ENCODE data around the gene CMKLR1.

CMKLR1 gene, protein sequence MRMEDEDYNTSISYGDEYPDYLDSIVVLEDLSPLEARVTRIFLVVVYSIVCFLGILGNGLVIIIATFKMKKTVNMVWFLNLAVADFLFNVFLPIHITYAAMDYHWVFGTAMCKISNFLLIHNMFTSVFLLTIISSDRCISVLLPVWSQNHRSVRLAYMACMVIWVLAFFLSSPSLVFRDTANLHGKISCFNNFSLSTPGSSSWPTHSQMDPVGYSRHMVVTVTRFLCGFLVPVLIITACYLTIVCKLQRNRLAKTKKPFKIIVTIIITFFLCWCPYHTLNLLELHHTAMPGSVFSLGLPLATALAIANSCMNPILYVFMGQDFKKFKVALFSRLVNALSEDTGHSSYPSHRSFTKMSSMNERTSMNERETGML

DNA sequence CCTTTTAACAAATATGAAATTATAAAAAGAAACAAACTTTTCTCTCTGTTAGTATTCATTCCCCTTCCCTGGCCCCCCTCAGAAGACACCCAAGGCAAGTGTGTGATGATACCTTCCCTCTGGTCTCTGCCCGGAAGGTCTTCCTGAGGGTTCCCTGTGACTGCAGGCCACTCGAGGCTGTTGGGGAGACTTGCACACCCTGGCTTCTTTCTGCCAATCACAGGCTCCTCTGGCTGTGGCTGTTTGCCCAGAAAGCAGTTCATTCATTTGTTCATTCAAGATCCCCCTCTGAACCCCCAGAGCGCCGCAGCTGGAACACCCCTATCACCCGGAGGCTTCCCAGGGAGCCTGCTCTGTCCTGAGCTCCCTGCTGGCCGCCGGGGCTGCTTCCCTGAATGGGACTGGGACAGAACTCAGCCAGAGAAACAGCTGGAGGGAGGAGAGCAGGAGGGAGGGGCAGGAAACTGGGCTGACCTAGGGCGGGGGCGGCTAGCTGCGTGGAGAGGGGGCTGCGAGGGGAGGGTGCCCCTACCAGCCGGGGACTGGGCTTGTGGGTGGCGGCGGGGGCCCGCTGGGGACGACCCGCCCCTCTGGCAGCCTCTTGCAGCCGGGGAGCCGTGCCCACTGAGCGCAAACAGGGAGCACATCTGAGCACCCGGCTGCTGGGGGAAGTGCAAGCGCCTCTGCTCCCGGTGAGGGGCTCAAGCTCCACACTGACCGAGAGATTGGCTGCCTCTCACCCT, at the start of gene CMKLR1:
Gene CMKLR1 (minus strand): TSS at position 397 of the 743 bp plus-strand sequence. CDS start 45,720 bp downstream, outside the sequence.
- no peak for DNase-seq

DNA sequence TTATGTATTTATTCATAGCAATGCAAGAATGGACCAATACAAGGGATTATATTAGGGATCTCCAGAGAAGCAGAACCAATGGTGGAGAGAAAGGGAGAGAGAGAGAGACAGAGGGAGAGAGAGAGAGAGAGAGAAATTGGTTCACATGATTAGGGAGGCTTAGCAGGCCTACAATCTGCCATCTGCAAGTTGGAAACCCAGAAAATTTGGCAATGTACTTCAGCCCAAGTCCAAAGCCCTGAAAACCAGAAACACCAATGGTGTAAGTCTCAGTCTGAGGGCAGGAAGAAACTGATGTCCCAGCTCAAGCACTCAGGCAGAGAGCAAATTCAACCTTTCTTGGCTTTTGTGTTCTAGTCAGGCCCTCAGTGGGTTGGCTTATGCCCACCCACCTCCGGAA, 48.7 kb upstream of the CMKLR1 start:
- no peak for DNase-seq

DNA sequence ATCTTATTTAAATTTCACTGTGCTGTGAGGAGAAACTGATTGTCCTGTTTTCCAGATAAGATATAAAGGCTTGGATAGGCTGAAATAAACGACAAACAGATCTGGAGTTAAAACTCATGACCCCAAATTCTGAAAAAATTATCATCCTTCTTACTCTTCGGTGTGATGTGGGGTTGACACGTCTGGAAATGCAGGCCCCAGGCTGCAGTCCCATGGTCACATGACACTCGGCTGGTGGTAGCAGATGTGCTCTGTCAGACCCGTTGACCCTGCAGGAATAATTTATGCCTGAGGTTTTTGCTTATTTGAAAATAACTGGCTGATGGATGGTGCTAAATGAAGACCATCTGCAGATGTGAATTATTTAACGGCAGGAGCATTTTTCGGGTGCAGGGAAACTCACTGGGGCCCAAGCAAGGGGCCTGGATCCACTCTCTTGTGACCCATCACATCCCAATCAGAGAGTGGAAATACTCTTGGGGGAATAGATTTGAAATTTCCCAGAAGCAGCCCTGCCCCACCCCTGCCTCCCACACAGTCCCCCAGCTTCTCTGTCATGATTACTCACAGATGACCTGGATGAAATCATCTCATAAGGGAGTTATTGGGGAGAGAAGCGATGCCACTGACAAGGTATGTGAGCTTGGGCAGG, 47.7 kb upstream of the CMKLR1 start:
- no peak for DNase-seq

DNA sequence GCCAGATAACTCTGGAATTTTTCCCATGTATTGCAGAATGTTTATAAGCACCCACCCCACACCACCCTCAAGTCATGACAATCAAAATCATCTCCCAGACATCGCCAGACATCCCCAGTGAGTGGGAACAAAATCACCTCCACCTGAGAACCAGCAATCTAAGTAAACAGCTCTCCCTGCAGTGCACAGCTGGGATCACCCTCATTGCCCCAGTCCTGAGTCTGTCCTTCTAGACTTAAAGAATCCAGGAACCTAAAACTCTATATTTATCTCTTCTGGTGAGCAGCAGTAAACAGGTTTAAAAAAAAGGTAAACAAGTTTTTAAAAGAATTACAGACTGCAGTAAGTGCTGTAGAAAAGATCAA, 43.3 kb upstream of the CMKLR1 start:
- no peak for DNase-seq

DNA sequence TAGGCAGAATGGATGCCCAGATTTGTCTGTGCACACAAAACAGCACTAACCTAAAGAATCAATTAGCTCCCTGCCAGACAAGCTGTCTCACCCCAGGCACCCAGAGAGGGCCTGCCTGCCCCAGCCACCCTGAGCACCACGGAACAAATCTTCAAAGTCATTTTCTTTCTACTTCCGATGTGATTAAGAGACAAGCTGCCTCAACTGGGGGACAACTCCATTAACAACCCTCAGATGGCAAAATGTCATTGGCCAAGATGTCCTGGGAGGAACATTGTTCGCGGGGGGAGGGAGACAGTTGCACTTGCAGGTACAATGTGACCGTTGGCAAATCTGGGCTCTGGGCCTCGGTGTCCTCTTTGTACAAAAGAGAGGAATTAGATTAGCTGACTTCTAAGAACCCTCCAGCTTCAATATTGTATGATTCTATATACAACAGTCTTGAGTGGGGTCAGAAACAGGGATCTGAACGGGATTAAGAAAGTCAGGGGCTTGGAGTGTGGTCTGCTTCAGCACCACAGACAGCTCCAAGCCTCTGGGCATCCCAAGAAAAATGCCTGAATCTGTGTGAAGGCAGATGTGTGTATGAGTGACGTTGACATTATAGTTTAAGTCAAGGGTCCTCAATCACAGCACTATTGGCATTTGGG, 42.8 kb upstream of the CMKLR1 start:
- no peak for DNase-seq

DNA sequence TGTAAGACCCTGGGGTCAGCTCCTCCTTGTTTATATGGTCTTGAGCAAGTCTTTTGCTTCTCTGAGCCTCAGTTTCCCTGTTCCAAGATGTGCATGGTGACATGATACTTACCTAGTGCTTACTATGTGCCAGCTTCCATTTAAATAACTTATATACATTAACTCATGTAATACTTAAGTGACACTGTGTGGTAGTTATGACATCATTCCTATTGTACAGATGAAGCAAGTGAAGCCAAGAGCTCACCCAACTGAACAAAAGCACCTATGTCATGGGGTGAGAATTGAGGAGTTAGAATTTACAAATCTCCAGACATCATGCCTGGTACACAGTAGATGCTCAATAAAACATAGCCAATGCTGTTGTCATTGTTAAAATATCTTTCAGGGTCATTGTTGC, 41.3 kb upstream of the CMKLR1 start:
- DNase-seq, result no peak

DNA sequence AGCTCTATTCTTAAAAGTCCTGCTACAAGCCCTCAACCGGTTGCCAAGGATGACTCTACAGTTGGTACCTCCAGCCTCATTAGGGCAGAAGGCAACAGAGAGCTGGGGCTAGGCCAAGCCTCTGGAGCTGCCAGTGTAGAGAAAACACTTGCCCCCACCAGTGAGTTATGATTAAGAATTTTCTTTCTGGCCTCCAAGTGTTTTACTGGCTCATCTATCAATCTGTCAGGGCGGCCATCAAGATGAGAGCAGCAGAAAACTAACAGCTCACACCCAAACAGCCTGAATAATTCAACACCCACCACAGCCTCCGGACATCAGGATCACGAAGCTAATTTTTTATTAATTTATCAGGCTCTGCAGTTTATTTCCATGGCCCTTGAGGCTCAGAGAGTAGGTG, 40.7 kb upstream of the CMKLR1 start:
- no peak for DNase-seq

DNA sequence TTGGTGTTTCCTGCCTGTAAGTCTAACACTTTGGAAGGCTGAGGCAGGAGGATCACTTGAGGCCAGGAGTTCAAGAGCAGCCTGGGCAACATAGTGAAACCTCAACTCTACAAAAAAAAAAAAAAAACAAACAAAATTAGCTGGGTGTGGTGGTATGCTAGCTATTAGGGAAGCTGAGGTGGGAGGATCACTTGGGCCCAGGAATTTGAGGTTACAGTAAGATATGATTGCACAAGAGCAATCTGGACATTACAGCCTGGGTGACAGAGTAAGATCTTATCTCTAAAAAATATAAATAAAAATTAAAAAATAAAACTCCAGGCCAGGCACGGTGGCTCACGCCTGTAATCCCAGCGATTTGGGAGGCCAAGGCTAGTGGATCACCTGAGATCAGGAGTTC, 39.8 kb upstream of the CMKLR1 start:
- no peak for DNase-seq

DNA sequence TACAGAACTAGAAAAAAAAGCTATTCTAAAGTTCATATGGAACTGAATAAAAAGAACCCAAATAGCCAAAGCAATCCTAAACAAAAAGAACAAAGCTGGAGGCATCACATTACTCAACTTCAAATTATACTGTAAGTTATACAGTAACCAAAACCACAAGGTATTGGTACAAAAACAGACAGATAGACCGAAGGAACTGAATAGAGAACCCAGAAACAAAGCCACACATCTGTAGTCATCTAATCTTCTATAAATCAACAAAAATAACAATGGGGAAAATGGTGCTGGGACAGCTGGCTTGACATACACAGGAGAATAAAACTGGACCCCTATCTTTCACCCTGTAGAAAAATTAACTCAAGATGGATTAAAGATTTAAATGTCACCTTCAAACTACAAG, 38.1 kb upstream of the CMKLR1 start:
- DNase-seq, result no peak

DNA sequence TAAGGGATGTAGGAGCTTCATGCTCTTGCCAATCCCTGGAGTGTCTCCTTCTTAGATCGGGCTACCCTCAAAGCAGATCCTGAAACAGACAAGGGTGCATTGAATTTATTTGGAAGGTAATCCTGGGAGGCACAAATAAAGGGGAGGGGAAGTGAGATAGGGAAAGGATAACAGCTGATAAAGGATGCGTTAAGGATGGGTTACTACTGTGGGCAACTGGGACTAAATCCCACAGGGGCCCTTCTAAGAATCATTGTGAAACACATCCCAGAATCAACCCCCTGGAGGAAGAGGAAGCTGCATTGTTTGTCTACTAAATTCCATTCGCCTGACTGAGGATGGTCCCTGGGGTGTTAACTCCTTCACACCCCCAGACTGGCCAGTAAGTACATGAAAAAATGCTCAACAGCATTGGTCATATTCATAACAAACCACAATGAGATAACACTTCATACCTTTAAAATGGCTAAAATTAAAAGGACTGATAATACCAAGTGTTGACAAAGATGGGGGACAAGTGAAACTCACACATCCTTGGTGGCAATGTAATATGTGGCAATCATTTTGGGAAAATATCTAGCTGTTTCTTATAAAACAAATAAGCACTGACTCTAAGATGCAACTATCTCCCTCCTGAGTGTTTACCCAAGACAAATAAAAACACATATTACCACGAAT, 37.0 kb upstream of the CMKLR1 start:
- no peak for DNase-seq

DNA sequence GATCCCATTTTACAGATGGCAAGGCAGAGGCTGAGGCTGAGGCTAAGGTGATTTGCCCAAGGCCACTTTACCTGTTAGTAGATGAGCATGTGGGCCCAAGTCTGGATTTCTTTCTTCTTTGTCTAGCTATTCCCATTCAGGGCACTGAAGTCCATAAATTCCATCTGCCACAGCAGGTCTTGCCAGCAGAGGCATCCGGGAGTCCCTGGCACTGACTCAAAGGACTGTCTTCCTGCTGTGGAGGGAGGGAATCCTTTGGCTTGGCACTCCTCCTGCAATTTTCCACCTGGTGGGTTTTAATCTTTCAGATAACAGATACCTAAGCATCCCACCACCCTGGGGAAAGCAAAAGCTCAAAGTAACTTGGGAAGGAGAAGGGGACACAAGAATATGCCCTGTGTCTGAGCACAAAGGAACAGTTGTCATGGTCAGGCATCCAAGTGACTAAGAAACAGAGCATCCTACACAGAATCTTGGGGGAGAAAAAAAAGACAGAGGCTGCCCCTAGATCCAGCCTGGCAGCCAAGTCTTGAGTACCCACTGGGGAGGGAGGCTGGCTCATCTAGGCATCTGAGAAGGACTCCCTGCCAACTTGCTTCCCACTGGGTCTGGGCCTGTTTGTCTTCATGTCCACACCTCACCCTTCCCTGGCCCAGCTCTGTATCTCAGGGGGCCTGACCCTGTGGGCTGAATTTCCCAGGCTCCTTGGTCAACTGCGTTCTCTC, 35.6 kb upstream of the CMKLR1 start:
- DNase-seq, result no peak

DNA sequence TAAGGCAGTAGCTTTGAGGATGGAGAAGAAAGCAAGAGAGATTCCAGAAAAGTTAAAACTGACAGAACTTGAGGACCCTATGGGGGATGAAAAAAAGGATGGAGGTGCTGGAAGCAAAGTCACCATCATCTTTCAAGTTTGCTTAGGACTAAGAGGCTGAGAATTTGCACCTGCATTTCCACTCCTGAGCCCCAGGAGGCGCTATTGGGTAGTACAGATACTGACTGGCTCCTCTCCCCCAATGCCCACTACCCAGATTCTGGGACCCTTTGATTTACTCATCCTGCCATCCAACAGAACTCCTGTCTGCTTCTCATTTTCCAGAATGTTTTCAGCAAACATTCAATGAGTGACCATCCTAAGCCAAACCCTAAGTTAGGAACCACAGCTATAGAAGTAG, 34.0 kb upstream of the CMKLR1 start:
- no peak for DNase-seq

DNA sequence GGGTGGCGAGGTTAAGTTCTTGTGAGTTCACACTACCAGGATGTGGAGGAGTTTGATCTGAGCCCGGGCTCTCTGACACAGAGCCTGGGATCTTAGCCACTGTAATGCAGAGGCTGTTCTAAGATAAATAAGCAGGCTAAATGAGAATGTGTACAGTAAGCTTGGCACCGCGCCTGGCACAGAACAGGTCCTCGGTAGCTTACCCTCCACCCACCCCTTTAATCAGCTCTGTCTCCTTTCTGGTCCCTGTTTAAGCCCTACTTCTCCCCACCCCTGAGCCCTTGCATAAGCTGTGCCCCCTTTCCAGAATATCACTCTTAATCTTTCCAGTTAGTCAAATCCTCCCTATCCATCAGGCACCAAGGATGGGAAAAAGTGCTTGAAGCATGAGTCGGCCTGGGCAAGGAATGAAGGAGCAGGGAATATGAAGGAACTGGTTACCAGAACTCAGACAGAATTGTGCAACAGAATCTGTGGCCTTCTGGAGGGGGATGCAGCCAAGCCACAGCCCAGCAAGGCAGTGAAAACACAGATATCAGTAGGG, 32.8 kb upstream of the CMKLR1 start:
- DNase-seq, result no peak

DNA sequence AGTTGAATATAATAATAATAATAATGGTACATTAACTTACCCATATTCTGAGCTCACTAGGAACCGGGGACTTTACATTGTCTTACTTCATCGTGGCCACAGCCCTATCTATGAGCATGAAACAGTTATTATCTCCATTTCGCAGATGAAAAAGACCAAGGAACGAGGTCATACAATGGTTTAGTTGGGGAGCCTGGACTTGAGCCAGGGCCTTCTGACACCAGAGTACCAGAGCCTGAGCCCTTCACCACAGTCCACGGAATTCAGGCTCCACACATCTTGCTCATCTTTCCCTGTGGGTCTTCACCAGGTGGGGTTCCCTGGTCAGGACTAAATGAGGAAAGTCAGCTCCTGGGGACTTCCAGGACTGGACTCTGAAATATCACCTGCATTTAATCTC, 31.3 kb upstream of the CMKLR1 start:
- no peak for DNase-seq

DNA sequence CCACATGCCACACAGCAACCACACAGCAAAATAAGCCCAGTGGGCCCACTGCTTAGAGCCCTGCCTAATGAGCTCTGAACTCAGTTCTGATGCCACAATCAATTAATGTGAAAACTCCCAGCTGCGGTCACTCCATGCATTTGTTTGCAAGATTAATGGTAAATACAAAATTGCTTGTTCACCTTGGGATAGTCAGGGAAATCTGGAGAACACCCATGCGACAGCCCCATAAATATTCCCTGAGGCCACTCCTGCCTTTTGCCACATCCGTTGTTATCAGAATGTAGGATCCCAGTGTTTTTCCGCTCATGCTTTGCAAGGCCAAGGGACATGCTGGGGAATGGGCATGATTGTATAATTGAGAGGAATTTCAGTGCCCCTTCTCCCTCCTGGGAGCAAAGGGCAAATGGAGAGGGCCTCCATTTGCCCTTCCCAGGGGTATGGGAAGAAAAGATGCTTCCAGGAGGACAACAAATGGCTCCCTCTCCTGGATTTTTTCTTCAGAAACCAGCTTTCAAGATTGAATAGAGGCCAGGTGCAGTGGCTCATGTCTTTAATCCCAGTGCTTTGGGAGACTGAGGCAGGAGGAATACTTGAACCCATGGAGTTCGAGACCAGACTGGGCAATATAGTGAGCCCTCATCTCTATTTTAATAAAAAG, 30.8 kb upstream of the CMKLR1 start:
- no peak for DNase-seq

DNA sequence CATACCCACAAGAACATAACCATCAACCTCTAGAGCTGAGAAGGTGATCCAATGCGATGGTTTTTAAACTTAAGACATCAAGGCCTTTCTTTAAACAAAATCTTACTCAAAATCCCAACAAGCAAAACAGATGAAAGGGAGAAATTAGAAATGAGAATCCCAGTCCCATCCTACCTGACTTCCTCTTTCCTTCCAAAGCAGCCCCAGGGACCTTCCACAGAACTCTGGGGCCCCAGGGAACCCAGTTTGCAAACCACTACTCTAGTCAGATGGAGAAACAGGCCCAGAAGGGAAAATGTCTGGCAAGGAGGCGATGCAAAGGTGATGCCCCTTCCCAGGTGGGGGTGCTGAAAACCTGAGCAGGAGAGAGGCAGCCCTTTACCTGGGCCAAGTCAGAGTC, 29.0 kb upstream of the CMKLR1 start:
- no peak for DNase-seq

DNA sequence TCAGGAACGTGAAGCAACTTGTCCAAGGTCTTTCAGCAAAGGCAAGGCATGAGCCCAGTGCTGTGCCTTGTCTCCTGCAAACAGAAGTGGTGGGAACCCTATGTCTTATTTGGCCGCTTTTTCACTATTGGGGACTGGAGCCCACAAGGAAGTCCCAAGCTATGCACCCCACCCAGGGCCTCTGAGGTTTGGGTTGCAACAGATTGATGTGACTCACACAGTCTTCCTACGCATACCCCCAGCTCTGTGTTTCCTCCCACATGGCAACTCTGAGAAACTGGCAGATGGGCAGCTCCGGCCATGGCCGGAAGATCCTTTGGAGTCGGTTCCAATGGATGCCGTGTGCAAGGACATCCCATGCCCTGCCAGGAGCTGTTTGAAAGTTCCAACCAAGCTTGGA, 28.3 kb upstream of the CMKLR1 start:
- DNase-seq, result no peak

DNA sequence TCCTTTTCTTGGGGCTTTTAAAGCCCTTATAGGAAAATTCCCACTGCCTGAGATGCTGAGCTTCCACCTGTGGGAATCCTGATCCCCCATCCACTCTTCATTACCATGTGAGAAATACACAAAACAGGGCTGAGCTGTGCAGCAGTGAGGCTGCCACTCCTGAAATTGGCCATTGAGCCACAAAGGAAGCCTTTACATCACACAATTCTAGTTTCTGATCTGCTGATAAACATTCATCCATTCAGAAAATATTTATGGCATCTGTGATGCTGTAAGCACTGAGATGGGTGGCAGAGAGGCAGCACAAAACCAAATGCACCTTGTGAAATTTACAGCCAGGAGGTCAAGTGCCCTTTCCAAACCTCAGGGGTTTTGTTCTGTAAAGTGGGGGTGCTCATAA, 26.2 kb upstream of the CMKLR1 start:
- DNase-seq, result no peak

DNA sequence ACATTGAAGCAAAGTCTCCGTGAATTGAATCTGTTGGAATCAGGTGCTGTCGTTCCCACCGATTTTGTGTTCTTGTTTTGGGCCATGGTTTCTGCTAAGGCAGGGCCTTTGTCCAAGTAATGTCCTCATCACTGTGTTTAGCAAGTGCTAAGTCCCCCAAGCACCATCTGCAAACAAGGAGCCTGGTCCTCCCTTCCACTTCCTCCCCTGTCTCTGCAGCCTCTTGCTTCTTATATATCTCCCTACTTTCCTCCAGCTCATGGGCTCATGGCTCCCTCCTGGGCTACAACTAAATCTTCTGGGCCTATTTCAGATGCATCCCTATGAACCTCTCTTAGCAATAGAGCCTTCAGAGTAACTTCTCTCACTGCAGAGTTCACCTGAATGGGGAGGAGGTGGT, 25.8 kb upstream of the CMKLR1 start:
- no peak for DNase-seq

DNA sequence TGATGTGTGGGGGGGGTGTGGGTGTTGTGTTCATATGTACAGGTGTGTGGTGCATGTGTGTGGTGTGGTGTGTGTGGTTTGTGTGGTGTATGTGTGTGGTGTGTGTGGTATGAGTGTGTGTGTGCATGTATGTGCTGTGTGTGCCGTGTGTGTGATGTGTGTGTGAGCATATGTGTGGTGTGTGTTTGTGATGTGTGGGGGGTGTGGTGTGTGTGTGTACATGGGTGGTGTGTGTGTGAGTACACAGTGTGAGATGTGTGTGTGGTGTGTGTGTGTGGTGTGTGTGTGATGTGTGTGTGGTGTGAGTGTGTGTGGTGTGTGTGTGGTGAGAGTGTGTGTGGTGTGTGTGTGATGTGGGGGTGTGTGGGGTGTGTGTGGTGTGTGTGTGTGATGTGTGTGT, 24.5 kb upstream of the CMKLR1 start:
- no peak for DNase-seq

DNA sequence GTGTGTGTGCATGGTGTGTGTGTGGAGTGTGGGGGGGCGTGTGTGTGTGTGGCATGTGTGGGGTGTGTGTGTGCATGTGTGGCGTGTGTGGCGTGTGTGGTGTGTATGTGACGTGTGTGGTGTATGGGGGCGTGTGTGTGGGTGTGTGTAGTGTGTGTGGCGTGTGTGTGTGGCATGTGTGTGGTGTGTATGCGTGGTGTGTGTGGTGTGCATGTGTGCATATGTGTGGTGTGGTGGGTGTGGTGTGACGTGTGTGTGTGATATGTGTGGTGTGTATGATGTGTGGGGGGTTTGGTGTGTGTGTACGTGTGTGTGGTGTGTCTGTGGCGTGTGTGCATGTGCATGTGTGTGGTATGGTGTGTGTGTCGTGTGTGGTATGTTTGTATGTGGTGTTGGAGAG, 24.1 kb upstream of the CMKLR1 start:
- no peak for DNase-seq
